ENCODE measurements around the gene NDUFS1.

NDUFS1 gene

GRCh38 chr2:206201075-206201848 lies 42.0 kb upstream of the NDUFS1 start:
- in situ Hi-C loops (cut with HindIII; ENCODE audit: low pct_ligation_motif_present, low sequenced_read_pairs), result no loop called here
- Histone ChIP-seq H3K36me3 (replicated peaks) (no peaks in the 10 kb centered on the region), H3K27me3 (replicated peaks) (no peaks in the 10 kb centered on the region), H3K4me3 (ENCODE audit: low read depth, low read length) (no peak overlapping the region), H3K27ac (no peak overlapping the region)
- DNase-seq, result no peak
- TF ChIP-seq CTCF (IDR thresholded peaks at IDR 0.05; ENCODE audit: low read depth, low read length, missing control alignments), result no peak

- in situ Hi-C loops (cut with HindIII; ENCODE audit: low pct_ligation_motif_present, low sequenced_read_pairs), result no loop called here
- no peaks in the 10 kb centered on the region for H3K36me3 ChIP-seq (replicated peaks)
- H3K27me3 ChIP-seq (replicated peaks), result no peaks in the 10 kb centered on the region
- H3K27ac ChIP-seq, result no peak overlapping the region
- DNase-seq, result no peak
- TF ChIP-seq CTCF (IDR thresholded peaks at IDR 0.05; ENCODE audit: low read depth, low read length, missing control alignments), result no peak
- H3K4me3 ChIP-seq (ENCODE audit: low read depth, low read length), result no peak overlapping the region
Measured at GRCh38 chr2:206198677-206199076, 39.4 kb upstream of the NDUFS1 start.

GRCh38 chr2:206193671-206194357 lies 34.6 kb upstream of the NDUFS1 start:
- in situ Hi-C loops (cut with HindIII; ENCODE audit: low pct_ligation_motif_present, low sequenced_read_pairs), result no loop called here
- H3K36me3 ChIP-seq (replicated peaks), result no peaks in the 10 kb centered on the region
- no peak overlapping the region for H3K4me3 ChIP-seq (ENCODE audit: low read depth, low read length)
- no peak for DNase-seq
- no peak for TF ChIP-seq CTCF (IDR thresholded peaks at IDR 0.05; ENCODE audit: low read depth, low read length, missing control alignments)
- no peak overlapping the region for H3K27ac ChIP-seq
- H3K27me3 ChIP-seq (replicated peaks), result no peaks in the 10 kb centered on the region

GRCh38 chr2:206192157-206192556 lies 32.9 kb upstream of the NDUFS1 start:
- DNase-seq, result no peak
- no peak for TF ChIP-seq CTCF (IDR thresholded peaks at IDR 0.05; ENCODE audit: low read depth, low read length, missing control alignments)
- in situ Hi-C loops (cut with HindIII; ENCODE audit: low pct_ligation_motif_present, low sequenced_read_pairs), result no loop called here
- Histone ChIP-seq H3K36me3 (replicated peaks) (no peaks in the 10 kb centered on the region), H3K27ac (no peak overlapping the region), H3K27me3 (replicated peaks) (no peaks in the 10 kb centered on the region), H3K4me3 (ENCODE audit: low read depth, low read length) (no peak overlapping the region)

GRCh38 chr2:206190689-206191088 lies 31.4 kb upstream of the NDUFS1 start:
- Histone ChIP-seq H3K27ac (no peak overlapping the region), H3K27me3 (replicated peaks) (no peaks in the 10 kb centered on the region), H3K36me3 (replicated peaks) (no peaks in the 10 kb centered on the region), H3K4me3 (ENCODE audit: low read depth, low read length) (no peak overlapping the region)
- no peak for DNase-seq
- in situ Hi-C loops (cut with HindIII; ENCODE audit: low pct_ligation_motif_present, low sequenced_read_pairs), result no loop called here
- no peak for TF ChIP-seq CTCF (IDR thresholded peaks at IDR 0.05; ENCODE audit: low read depth, low read length, missing control alignments)

Measured in brain microvascular endothelial cell (primary cell).